ENCODE results near the gene SEMA5A.

SEMA5A gene

GRCh38 chr5:9429691-9430215 lies 116.1 kb downstream of the SEMA5A start:
- Histone ChIP-seq H3K9me3 (ENCODE audit: control insufficient read depth, insufficient read depth, low read length) (no peaks in the 10 kb centered on the region), H3K27ac (ENCODE audit: low read length) (no peak overlapping the region), H3K36me3 (ENCODE audit: control insufficient read depth, insufficient read depth, low read length) (no peaks in the 10 kb centered on the region), H3K4me3 (ENCODE audit: low read length) (no peak overlapping the region), H3K4me1 (ENCODE audit: control insufficient read depth, insufficient read depth, low read length) (no peaks in the 10 kb centered on the region), H3K27me3 (ENCODE audit: control insufficient read depth, insufficient read depth, low read length) (no peaks in the 10 kb centered on the region)
- WGBS (ENCODE audit: insufficient coverage, insufficient read length), result no CpG with 5 or more reads among the region's 8 CpGs
- no peak for DNase-seq (ENCODE audit: low read depth, low spot score)

- H3K4me1 ChIP-seq (ENCODE audit: control insufficient read depth, insufficient read depth, low read length), result no peaks in the 10 kb centered on the region
- no peak overlapping the region for H3K27ac ChIP-seq (ENCODE audit: low read length)
- H3K9me3 ChIP-seq (ENCODE audit: control insufficient read depth, insufficient read depth, low read length), result no peaks in the 10 kb centered on the region
- H3K36me3 ChIP-seq (ENCODE audit: control insufficient read depth, insufficient read depth, low read length), result no peaks in the 10 kb centered on the region
- DNase-seq (ENCODE audit: low read depth, low spot score), result no peak
- no CpG with 5 or more reads among the region's 4 CpGs for WGBS (ENCODE audit: insufficient coverage, insufficient read length)
- no peak overlapping the region for H3K4me3 ChIP-seq (ENCODE audit: low read length)
- H3K27me3 ChIP-seq (ENCODE audit: control insufficient read depth, insufficient read depth, low read length), result no peaks in the 10 kb centered on the region
These were observed 117.6 kb downstream of the SEMA5A start for GRCh38 chr5:9428272-9428671.

GRCh38 chr5:9425710-9426109 lies 120.2 kb downstream of the SEMA5A start:
- Histone ChIP-seq H3K36me3 (ENCODE audit: control insufficient read depth, insufficient read depth, low read length) (no peaks in the 10 kb centered on the region), H3K27ac (ENCODE audit: low read length) (no peak overlapping the region), H3K4me1 (ENCODE audit: control insufficient read depth, insufficient read depth, low read length) (no peaks in the 10 kb centered on the region), H3K4me3 (ENCODE audit: low read length) (no peak overlapping the region), H3K27me3 (ENCODE audit: control insufficient read depth, insufficient read depth, low read length) (no peaks in the 10 kb centered on the region), H3K9me3 (ENCODE audit: control insufficient read depth, insufficient read depth, low read length) (no peaks in the 10 kb centered on the region)
- no peak for DNase-seq (ENCODE audit: low read depth, low spot score)

- Histone ChIP-seq H3K4me3 (ENCODE audit: low read length) (no peak overlapping the region), H3K9me3 (ENCODE audit: control insufficient read depth, insufficient read depth, low read length) (no peaks in the 10 kb centered on the region), H3K4me1 (ENCODE audit: control insufficient read depth, insufficient read depth, low read length) (no peaks in the 10 kb centered on the region), H3K27me3 (ENCODE audit: control insufficient read depth, insufficient read depth, low read length) (no peaks in the 10 kb centered on the region), H3K36me3 (ENCODE audit: control insufficient read depth, insufficient read depth, low read length) (no peaks in the 10 kb centered on the region), H3K27ac (ENCODE audit: low read length) (no peak overlapping the region)
- no CpG with 5 or more reads among the region's 1 CpG for WGBS (ENCODE audit: insufficient coverage, insufficient read length)
- no peak for DNase-seq (ENCODE audit: low read depth, low spot score)
These were observed 122.3 kb downstream of the SEMA5A start for GRCh38 chr5:9423571-9423970.

GRCh38 chr5:9421884-9422283 lies 124.0 kb downstream of the SEMA5A start:
- DNase-seq (ENCODE audit: low read depth, low spot score), result no peak
- H3K4me1 ChIP-seq (ENCODE audit: control insufficient read depth, insufficient read depth, low read length), result no peaks in the 10 kb centered on the region
- no peaks in the 10 kb centered on the region for H3K9me3 ChIP-seq (ENCODE audit: control insufficient read depth, insufficient read depth, low read length)
- WGBS (ENCODE audit: insufficient coverage, insufficient read length), result no CpG with 5 or more reads among the region's 2 CpGs
- H3K27me3 ChIP-seq (ENCODE audit: control insufficient read depth, insufficient read depth, low read length), result no peaks in the 10 kb centered on the region
- H3K4me3 ChIP-seq (ENCODE audit: low read length), result no peak overlapping the region
- H3K36me3 ChIP-seq (ENCODE audit: control insufficient read depth, insufficient read depth, low read length), result no peaks in the 10 kb centered on the region
- no peak overlapping the region for H3K27ac ChIP-seq (ENCODE audit: low read length)

- WGBS (ENCODE audit: insufficient coverage, insufficient read length), result no CpG with 5 or more reads among the region's 5 CpGs
- Histone ChIP-seq H3K36me3 (ENCODE audit: control insufficient read depth, insufficient read depth, low read length) (no peaks in the 10 kb centered on the region), H3K4me1 (ENCODE audit: control insufficient read depth, insufficient read depth, low read length) (no peaks in the 10 kb centered on the region), H3K4me3 (ENCODE audit: low read length) (no peak overlapping the region), H3K27me3 (ENCODE audit: control insufficient read depth, insufficient read depth, low read length) (no peaks in the 10 kb centered on the region), H3K27ac (ENCODE audit: low read length) (no peak overlapping the region), H3K9me3 (ENCODE audit: control insufficient read depth, insufficient read depth, low read length) (no peaks in the 10 kb centered on the region)
- no peak for DNase-seq (ENCODE audit: low read depth, low spot score)
These were observed 126.1 kb downstream of the SEMA5A start for GRCh38 chr5:9419794-9420193.

GRCh38 chr5:9415566-9415965 lies 130.3 kb downstream of the SEMA5A start:
- no peak for DNase-seq (ENCODE audit: low read depth, low spot score)
- Histone ChIP-seq H3K27ac (ENCODE audit: low read length) (no peak overlapping the region), H3K27me3 (ENCODE audit: control insufficient read depth, insufficient read depth, low read length) (no peaks in the 10 kb centered on the region), H3K4me1 (ENCODE audit: control insufficient read depth, insufficient read depth, low read length) (no peaks in the 10 kb centered on the region), H3K9me3 (ENCODE audit: control insufficient read depth, insufficient read depth, low read length) (no peaks in the 10 kb centered on the region), H3K4me3 (ENCODE audit: low read length) (no peak overlapping the region), H3K36me3 (ENCODE audit: control insufficient read depth, insufficient read depth, low read length) (no peaks in the 10 kb centered on the region)
- no CpG with 5 or more reads among the region's 2 CpGs for WGBS (ENCODE audit: insufficient coverage, insufficient read length)

GRCh38 chr5:9415091-9415490 lies 130.8 kb downstream of the SEMA5A start:
- no CpG with 5 or more reads among the region's 3 CpGs for WGBS (ENCODE audit: insufficient coverage, insufficient read length)
- Histone ChIP-seq H3K9me3 (ENCODE audit: control insufficient read depth, insufficient read depth, low read length) (no peaks in the 10 kb centered on the region), H3K27ac (ENCODE audit: low read length) (no peak overlapping the region), H3K4me1 (ENCODE audit: control insufficient read depth, insufficient read depth, low read length) (no peaks in the 10 kb centered on the region), H3K36me3 (ENCODE audit: control insufficient read depth, insufficient read depth, low read length) (no peaks in the 10 kb centered on the region), H3K4me3 (ENCODE audit: low read length) (no peak overlapping the region), H3K27me3 (ENCODE audit: control insufficient read depth, insufficient read depth, low read length) (no peaks in the 10 kb centered on the region)
- DNase-seq (ENCODE audit: low read depth, low spot score), result no peak

- no CpG with 5 or more reads among the region's 4 CpGs for WGBS (ENCODE audit: insufficient coverage, insufficient read length)
- H3K4me3 ChIP-seq (ENCODE audit: low read length), result no peak overlapping the region
These were observed 134.7 kb downstream of the SEMA5A start for GRCh38 chr5:9411142-9411541.

GRCh38 chr5:9409413-9409960 lies 136.4 kb downstream of the SEMA5A start:
- no peak overlapping the region for H3K4me3 ChIP-seq (ENCODE audit: low read length)
- no peaks in the 10 kb centered on the region for H3K9me3 ChIP-seq (ENCODE audit: control insufficient read depth, insufficient read depth, low read length)
- WGBS (ENCODE audit: insufficient coverage, insufficient read length), result no CpG with 5 or more reads among the region's 10 CpGs
- no peak overlapping the region for H3K27ac ChIP-seq (ENCODE audit: low read length)
- H3K36me3 ChIP-seq (ENCODE audit: control insufficient read depth, insufficient read depth, low read length), result no peaks in the 10 kb centered on the region
- no peaks in the 10 kb centered on the region for H3K27me3 ChIP-seq (ENCODE audit: control insufficient read depth, insufficient read depth, low read length)
- H3K4me1 ChIP-seq (ENCODE audit: control insufficient read depth, insufficient read depth, low read length), result no peaks in the 10 kb centered on the region
- no peak for DNase-seq (ENCODE audit: low read depth, low spot score)

More at GRCh38 chr5:9411142-9411541, 134.7 kb downstream of the SEMA5A start:
- Histone ChIP-seq H3K27ac (ENCODE audit: low read length) (no peak overlapping the region), H3K27me3 (ENCODE audit: control insufficient read depth, insufficient read depth, low read length) (no peaks in the 10 kb centered on the region), H3K4me1 (ENCODE audit: control insufficient read depth, insufficient read depth, low read length) (no peaks in the 10 kb centered on the region), H3K9me3 (ENCODE audit: control insufficient read depth, insufficient read depth, low read length) (no peaks in the 10 kb centered on the region), H3K36me3 (ENCODE audit: control insufficient read depth, insufficient read depth, low read length) (no peaks in the 10 kb centered on the region)
- no peak for DNase-seq (ENCODE audit: low read depth, low spot score)

GRCh38 chr5:9408964-9409363 lies 136.9 kb downstream of the SEMA5A start:
- Histone ChIP-seq H3K36me3 (ENCODE audit: control insufficient read depth, insufficient read depth, low read length) (no peaks in the 10 kb centered on the region), H3K4me3 (ENCODE audit: low read length) (no peak overlapping the region), H3K9me3 (ENCODE audit: control insufficient read depth, insufficient read depth, low read length) (no peaks in the 10 kb centered on the region), H3K27me3 (ENCODE audit: control insufficient read depth, insufficient read depth, low read length) (no peaks in the 10 kb centered on the region), H3K27ac (ENCODE audit: low read length) (no peak overlapping the region), H3K4me1 (ENCODE audit: control insufficient read depth, insufficient read depth, low read length) (no peaks in the 10 kb centered on the region)
- WGBS (ENCODE audit: insufficient coverage, insufficient read length), result no CpG with 5 or more reads among the region's 5 CpGs
- no peak for DNase-seq (ENCODE audit: low read depth, low spot score)
